HepG2 (cell line): ENCODE measurements around the gene CCM2L. TPM values are rescaled to one million over a fixed set of nuclear protein-coding genes. Genes with fewer than 3 reads are reported as not detected.

Source experiments
- AHR ChIP-seq: IDR thresholded peaks from 2 replicates; pipeline ENCODE4 v1.6.1; 2018; ENCODE audit warnings: missing genetic modification reagents, missing compliant biosample characterization
- ARHGAP35 ChIP-seq: sonication (generic); formaldehyde crosslinking; IDR thresholded peaks from 2 replicates; pipeline ENCODE4 v1.9.0; 2022; ENCODE audit warnings: mild to moderate bottlenecking, inconsistent platforms, moderate library complexity, missing genetic modification reagents, borderline replicate concordance
- GPN1 ChIP-seq: sonication (generic); formaldehyde crosslinking; IDR thresholded peaks from 2 replicates; pipeline ENCODE4 v1.5.1; 2020; ENCODE audit warnings: missing genetic modification reagents, borderline replicate concordance
- GRHL1 ChIP-seq: sonication (generic); formaldehyde crosslinking; conservative IDR thresholded peaks from 2 replicates; pipeline ENCODE4 v1.8.0; 2022; ENCODE audit warnings: missing genetic modification reagents
- HCFC1 ChIP-seq: fragments of 150-350 bp; IDR thresholded peaks from 2 replicates; pipeline ENCODE4 v1.6.1; 2014; ENCODE audit warnings: low read depth, low read length
- KLF12 ChIP-seq: sonication (generic); formaldehyde crosslinking; IDR thresholded peaks from 2 replicates; pipeline ENCODE4 v1.4.0; 2020; ENCODE audit warnings: missing genetic modification reagents, borderline replicate concordance
- MAX ChIP-seq: IDR thresholded peaks from 2 replicates; pipeline ENCODE4 v1.6.1; 2012; ENCODE audit warnings: inconsistent platforms
- NFIC ChIP-seq: IDR thresholded peaks from 2 replicates; pipeline ENCODE4 v1.6.1; 2012; ENCODE audit warnings: mild to moderate bottlenecking, low read length, inconsistent platforms
- NFYB ChIP-seq: sonication (generic); formaldehyde crosslinking; IDR thresholded peaks from 2 replicates; pipeline ENCODE4 v1.4.0; 2020; ENCODE audit warnings: missing genetic modification reagents
- POGK ChIP-seq: sonication (generic); formaldehyde crosslinking; conservative IDR thresholded peaks from 2 replicates; pipeline ENCODE4 v1.8.0; 2022; ENCODE audit warnings: mild to moderate bottlenecking, moderate library complexity, missing genetic modification reagents
- RBM39 ChIP-seq: fragments of 200-400 bp; formaldehyde crosslinking; IDR thresholded peaks from one replicate; pipeline ENCODE4 v1.6.1; 2018; ENCODE audit warnings: antibody characterized with exemption, mild to moderate bottlenecking, low read depth, low read length; ENCODE audit not compliant: poor library complexity, severe bottlenecking
- SIN3A ChIP-seq: IDR thresholded peaks from 2 replicates; pipeline ENCODE4 v1.6.1; 2011; ENCODE audit warnings: low read depth, mild to moderate bottlenecking, control low read depth, low read length, borderline replicate concordance
- SOX13 ChIP-seq, 3 experiments: fragments of 450-650 bp in 1 of 3; sonication (generic) in 1 of 3; formaldehyde crosslinking in 1 of 3; IDR thresholded peaks in 2 of 3; conservative IDR thresholded peaks in 1 of 3; 2 replicates each; pipeline versions ENCODE4 v1.5.0 to v1.6.1; 2016 to 2020; ENCODE audit warnings: antibody characterized with exemption in 1 of 3, mild to moderate bottlenecking in 1 of 3, missing compliant biosample characterization in 1 of 3, missing genetic modification reagents in 1 of 3, moderate library complexity in 1 of 3
- TRIM24 ChIP-seq: sonication (generic); formaldehyde crosslinking; IDR thresholded peaks from 2 replicates; pipeline ENCODE4 v1.8.0; 2022; ENCODE audit warnings: mild to moderate bottlenecking, missing genetic modification reagents
- ZC3H4 ChIP-seq: sonication (generic); formaldehyde crosslinking; IDR thresholded peaks from 2 replicates; pipeline ENCODE4 v1.4.0; 2020; ENCODE audit warnings: missing genetic modification reagents, borderline replicate concordance
- ZNF143 ChIP-seq: sonication (generic); formaldehyde crosslinking; IDR thresholded peaks from 2 replicates; pipeline ENCODE4 v1.4.0; 2020; ENCODE audit warnings: missing genetic modification reagents
- ZNF331 ChIP-seq: sonication (generic); formaldehyde crosslinking; IDR thresholded peaks from 2 replicates; pipeline ENCODE4 v1.4.0; 2020; ENCODE audit warnings: missing genetic modification reagents
- ZNF337 ChIP-seq: sonication (generic); formaldehyde crosslinking; IDR thresholded peaks from 2 replicates; pipeline ENCODE4 v1.5.1; 2020; ENCODE audit warnings: missing genetic modification reagents, low read depth, mild to moderate bottlenecking, borderline replicate concordance
- ZNF34 ChIP-seq: sonication (generic); formaldehyde crosslinking; IDR thresholded peaks from 2 replicates; pipeline ENCODE4 v1.4.0; 2020; ENCODE audit warnings: mild to moderate bottlenecking, missing genetic modification reagents, borderline replicate concordance
- ZNF350 ChIP-seq: sonication (generic); formaldehyde crosslinking; IDR thresholded peaks from 2 replicates; pipeline ENCODE4 v1.4.0; 2020; ENCODE audit warnings: mild to moderate bottlenecking, low read depth, missing genetic modification reagents, borderline replicate concordance
- ZNF530 ChIP-seq: sonication (generic); formaldehyde crosslinking; IDR thresholded peaks from 2 replicates; pipeline ENCODE4 v1.5.0; 2020; ENCODE audit warnings: low read depth, mild to moderate bottlenecking, missing genetic modification reagents
- ZNF567 ChIP-seq: sonication (generic); formaldehyde crosslinking; IDR thresholded peaks from 2 replicates; pipeline ENCODE4 v1.8.1; 2023; ENCODE audit warnings: mild to moderate bottlenecking, missing genetic modification reagents, borderline replicate concordance
- ZNF841 ChIP-seq: sonication (generic); formaldehyde crosslinking; IDR thresholded peaks from 2 replicates; pipeline ENCODE4 v1.8.1; 2023; ENCODE audit warnings: missing genetic modification reagents, borderline replicate concordance
- ZNF878 ChIP-seq: sonication (generic); formaldehyde crosslinking; IDR thresholded peaks from 2 replicates; pipeline ENCODE4 v1.8.1; 2023; ENCODE audit warnings: mild to moderate bottlenecking, missing genetic modification reagents, moderate library complexity
- ZNF883 ChIP-seq: sonication (generic); formaldehyde crosslinking; IDR thresholded peaks from 2 replicates; pipeline ENCODE4 v1.5.1; 2020; ENCODE audit warnings: mild to moderate bottlenecking, missing genetic modification reagents; ENCODE audit errors: not compliant biosample characterization
- ZSCAN30 ChIP-seq: sonication (generic); formaldehyde crosslinking; IDR thresholded peaks from 2 replicates; pipeline ENCODE4 v1.5.0; 2020; ENCODE audit warnings: mild to moderate bottlenecking, missing genetic modification reagents
- polyA plus RNA-seq, 8 experiments: library from polyadenylated mRNA; depleted of rRNA in 3 of 8; stranded (reverse) in 7 of 8; unstranded in 1 of 8; fragments of >200 nt; fragmentation: Illumina TruSeq in 4 of 8; extraction: Trizol in 4 of 8; gene quantifications; 2 replicates each; pipeline versions ENCODE4 v1.2.1 to v1.2.3, GENCODE V29; 2011 to 2016; ENCODE audit warnings: low read depth in 4 of 8, missing spikeins in 1 of 8, mixed read lengths in 1 of 8; ENCODE audit not compliant: insufficient read depth in 1 of 8
- total RNA-seq, 5 experiments: library from RNA; depleted of rRNA; stranded (reverse); fragments of >200 nt; fragmentation: Illumina TruSeq; extraction: Trizol; gene quantifications; 2 replicates each; pipeline ENCODE4 v1.2.3, GENCODE V29; 2016; ENCODE audit warnings: low read depth in 1 of 5

CCM2L gene
- total and polyA plus RNA-seq, 2 of the 13 experiments (the other 11 are each of a cell fraction or from before 2014, with no cell fraction given), result 0.15 TPM; not detected in 1

- TF ChIP-seq RBM39 (peak; percentile 61), ZNF337 (peak; percentile 100), TRIM24 (CRISPR knock-in tag) (peak; percentile 85; the same call in 1 of the 2 replicates), NFIC (no peak), ZNF567 (CRISPR knock-in tag) (peak; percentile 100), ZNF841 (CRISPR knock-in tag) (peak; percentile 100), SOX13 (IDR thresholded peaks at IDR 0.05) (no peak), SOX13 (CRISPR knock-in tag; conservative IDR thresholded peaks at IDR 0.05 in 1 of 2, IDR thresholded peaks at IDR 0.05 in 1 of 2) (peak in 1 of 2 experiments; percentile 99; a peak in 2 of 4 replicates), ARHGAP35 (CRISPR knock-in tag) (peak; percentile 100), POGK (CRISPR knock-in tag) (peak; percentile 100), HCFC1 (peak; percentile 53; the same call in 1 of the 2 replicates), ZNF530 (CRISPR knock-in tag) (peak; percentile 100), ZNF34 (CRISPR knock-in tag) (peak; percentile 100), GRHL1 (CRISPR knock-in tag) (peak; percentile 99), SIN3A (peak; percentile 100), ZNF143 (CRISPR knock-in tag) (peak; percentile 86), ZC3H4 (CRISPR knock-in tag) (peak; percentile 100), NFYB (CRISPR knock-in tag) (peak; percentile 89), ZSCAN30 (CRISPR knock-in tag) (peak; percentile 100), ZNF331 (CRISPR knock-in tag) (peak; percentile 100), KLF12 (CRISPR knock-in tag) (peak; percentile 100), ZNF878 (CRISPR knock-in tag) (peak; percentile 100), ZNF350 (CRISPR knock-in tag) (peak; percentile 100), AHR (CRISPR knock-in tag) (peak; percentile 100), GPN1 (CRISPR knock-in tag) (peak; percentile 100), MAX (peak; percentile 77), ZNF883 (CRISPR knock-in tag) (peak; percentile 100)
Measured at GRCh38 chr20:31968291-31969126, 41.7 kb upstream of the CCM2L start (continued).
